Stomach smooth muscle (tissue), 2 donors: Measurements from ENCODE around the gene MPC2.
"Not testable (repeated sequence)": the region's sequence is repeated elsewhere in the genome, so short reads cannot be mapped to it uniquely, and the experiment has no call there.

Experiments
- H3K27ac ChIP-seq: one replicate; pipeline ENCODE4 v1.7.0; 2013; ENCODE audit warnings: mild to moderate bottlenecking, low read length, inconsistent platforms
- H3K27me3 ChIP-seq, 2 donors: one replicate each; pipeline ENCODE4 v1.7.0; 2013; ENCODE audit warnings: low read length in 2 of 2; ENCODE audit not compliant: insufficient read depth in 2 of 2, control insufficient read depth in 1 of 2
- H3K36me3 ChIP-seq, 2 donors: one replicate each; pipeline ENCODE4 v1.7.0; 2013; ENCODE audit warnings: low read length in 2 of 2; ENCODE audit not compliant: control insufficient read depth in 2 of 2, insufficient read depth in 2 of 2
- H3K4me1 ChIP-seq: one replicate; pipeline ENCODE4 v1.7.0; 2013; ENCODE audit warnings: low read length; ENCODE audit not compliant: control insufficient read depth, insufficient read depth
- H3K4me3 ChIP-seq, 2 donors: one replicate each; pipeline ENCODE4 v1.7.0; 2013; ENCODE audit warnings: low read length in 2 of 2
- H3K9ac ChIP-seq, 2 donors: one replicate each; pipeline ENCODE4 v1.7.0; 2013; ENCODE audit warnings: low read length in 2 of 2, mild to moderate bottlenecking in 1 of 2
- H3K9me3 ChIP-seq, 2 donors: one replicate each; pipeline ENCODE4 v1.7.0; 2013; ENCODE audit warnings: low read length in 2 of 2; ENCODE audit not compliant: control insufficient read depth in 2 of 2
- donor health status: healthy.
- donor health status: Pancreatic carcinoma.

MPC2 gene

DNA sequence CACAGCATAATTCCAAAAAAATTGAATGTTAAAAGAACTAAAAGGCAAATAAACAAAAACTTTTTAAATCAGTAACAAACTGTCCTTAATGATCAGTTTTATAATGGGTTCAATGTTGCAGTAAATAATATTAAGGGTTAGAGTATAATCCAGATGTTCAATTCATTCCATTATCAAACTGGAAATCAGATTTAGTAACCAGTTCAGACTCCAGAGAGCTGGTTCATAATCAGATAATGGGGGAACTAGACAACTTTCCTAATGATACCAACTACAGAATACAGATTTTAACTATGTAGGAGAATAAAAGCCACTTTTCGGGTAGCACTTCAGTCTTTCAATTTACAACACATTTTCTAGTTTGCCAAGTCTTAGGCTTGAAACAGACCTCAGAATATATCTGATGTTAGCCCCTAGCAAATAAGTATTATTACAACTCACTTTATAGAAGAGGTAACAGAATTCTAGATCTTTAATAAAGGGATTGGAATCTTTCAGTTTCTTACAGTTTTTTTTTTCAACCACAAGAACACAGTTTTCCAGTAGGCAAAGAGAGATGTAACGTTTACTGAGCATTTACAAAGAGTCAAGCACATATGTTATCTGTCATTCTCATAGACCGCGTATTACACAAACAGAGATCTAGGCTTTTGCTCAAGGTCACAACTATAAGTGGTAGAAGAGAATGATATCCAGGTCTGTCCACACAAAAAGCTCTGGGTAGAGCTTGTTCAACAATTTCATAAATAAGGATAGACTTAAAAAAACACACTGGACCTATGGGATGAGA lies 2.3 kb downstream of the MPC2 start:
- H3K4me3 ChIP-seq = peak overlapping the region; percentile 91 to 96
- peak overlapping the region; percentile 97 for H3K27ac ChIP-seq
- H3K4me1 ChIP-seq = peaks cover 6% of the 10 kb centered on the region
- H3K27me3 ChIP-seq = no peaks in the 10 kb centered on the region
- H3K9me3 ChIP-seq = no peaks in the 10 kb centered on the region
- no peaks in the 10 kb centered on the region for H3K36me3 ChIP-seq
- peak overlapping the region; percentile 95 to 97 for H3K9ac ChIP-seq

GRCh38 chr1:167933788-167934187 lies 3.1 kb downstream of the MPC2 start:
- peak overlapping the region; percentile 91 to 96 for H3K4me3 ChIP-seq
- H3K27ac ChIP-seq = no peak overlapping the region
- H3K4me1 ChIP-seq = peaks cover 6% of the 10 kb centered on the region
- H3K27me3 ChIP-seq = no peaks in the 10 kb centered on the region
- H3K9ac ChIP-seq = peak overlapping the region in 1 of 2 donors; percentile 95
- no peaks in the 10 kb centered on the region for H3K36me3 ChIP-seq
- H3K9me3 ChIP-seq = no peaks in the 10 kb centered on the region

DNA sequence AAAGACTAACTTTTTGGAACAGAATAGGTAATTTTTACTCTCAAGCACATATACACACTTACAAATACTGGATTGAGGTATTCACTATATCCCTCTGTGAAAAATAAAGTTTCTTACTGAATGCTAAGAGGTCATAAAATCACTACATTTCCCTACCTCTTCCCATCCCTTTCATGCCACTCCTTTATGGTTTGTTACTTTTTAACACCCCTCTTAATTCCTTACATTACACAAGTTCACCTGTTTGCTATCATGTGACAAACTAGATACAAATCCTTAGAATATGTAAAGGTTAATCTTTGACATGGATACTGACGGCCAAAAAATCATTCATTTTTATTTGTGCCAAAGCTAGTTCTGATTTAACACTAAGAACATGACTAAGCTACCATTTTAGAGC lies 7.1 kb downstream of the MPC2 start:
- no peaks in the 10 kb centered on the region for H3K36me3 ChIP-seq
- no peak overlapping the region for H3K4me3 ChIP-seq
- no peak overlapping the region for H3K9ac ChIP-seq
- no peaks in the 10 kb centered on the region for H3K9me3 ChIP-seq
- H3K27me3 ChIP-seq = no peaks in the 10 kb centered on the region
- no peak overlapping the region for H3K27ac ChIP-seq
- peaks cover 6% of the 10 kb centered on the region for H3K4me1 ChIP-seq

DNA sequence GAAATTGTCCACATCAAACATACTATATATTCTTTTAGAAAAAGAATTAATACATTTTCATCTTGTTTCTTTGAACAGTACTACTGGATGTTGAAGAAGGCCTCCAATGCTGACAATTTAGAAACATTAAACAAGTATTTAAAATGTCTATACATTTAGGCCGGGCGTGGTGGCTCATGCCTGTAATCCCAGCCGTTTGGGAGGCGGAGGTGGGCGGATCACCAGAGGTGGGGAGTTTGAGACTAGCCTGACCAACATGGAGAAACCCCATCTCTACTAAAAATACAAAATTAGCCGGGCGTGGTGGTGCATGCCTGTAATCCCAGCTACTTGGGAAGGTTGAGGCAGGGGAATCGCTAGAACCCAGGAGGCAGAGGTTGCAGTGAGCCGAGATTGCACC lies 8.0 kb downstream of the MPC2 start:
- H3K27me3 ChIP-seq, H3K36me3 ChIP-seq, H3K4me3 ChIP-seq, H3K9ac ChIP-seq, H3K9me3 ChIP-seq, H3K4me1 ChIP-seq, H3K27ac ChIP-seq: not testable (repeated sequence)

DNA sequence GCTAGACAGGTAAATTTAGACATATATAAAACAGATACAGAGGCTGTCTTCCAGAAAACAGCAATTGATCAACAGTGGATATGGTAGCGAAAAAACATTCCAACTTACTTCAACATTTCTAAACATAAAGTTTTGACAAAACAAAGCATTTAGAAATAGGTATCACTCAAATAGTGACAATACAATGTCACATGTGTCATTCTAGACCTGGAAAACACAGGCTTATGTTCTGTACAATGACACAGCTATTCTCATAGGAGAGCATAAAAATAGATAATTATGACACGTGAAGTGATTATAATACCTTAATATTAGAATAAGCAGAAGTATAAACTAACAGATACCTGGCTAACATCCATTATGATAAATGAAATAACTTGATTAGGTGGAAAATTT lies 8.4 kb downstream of the MPC2 start:
- Histone ChIP-seq H3K9ac (no peak overlapping the region), H3K36me3 (no peaks in the 10 kb centered on the region), H3K9me3 (no peaks in the 10 kb centered on the region), H3K27me3 (no peaks in the 10 kb centered on the region), H3K27ac (no peak overlapping the region), H3K4me1 (peaks cover 3% of the 10 kb centered on the region), H3K4me3 (no peak overlapping the region)

DNA sequence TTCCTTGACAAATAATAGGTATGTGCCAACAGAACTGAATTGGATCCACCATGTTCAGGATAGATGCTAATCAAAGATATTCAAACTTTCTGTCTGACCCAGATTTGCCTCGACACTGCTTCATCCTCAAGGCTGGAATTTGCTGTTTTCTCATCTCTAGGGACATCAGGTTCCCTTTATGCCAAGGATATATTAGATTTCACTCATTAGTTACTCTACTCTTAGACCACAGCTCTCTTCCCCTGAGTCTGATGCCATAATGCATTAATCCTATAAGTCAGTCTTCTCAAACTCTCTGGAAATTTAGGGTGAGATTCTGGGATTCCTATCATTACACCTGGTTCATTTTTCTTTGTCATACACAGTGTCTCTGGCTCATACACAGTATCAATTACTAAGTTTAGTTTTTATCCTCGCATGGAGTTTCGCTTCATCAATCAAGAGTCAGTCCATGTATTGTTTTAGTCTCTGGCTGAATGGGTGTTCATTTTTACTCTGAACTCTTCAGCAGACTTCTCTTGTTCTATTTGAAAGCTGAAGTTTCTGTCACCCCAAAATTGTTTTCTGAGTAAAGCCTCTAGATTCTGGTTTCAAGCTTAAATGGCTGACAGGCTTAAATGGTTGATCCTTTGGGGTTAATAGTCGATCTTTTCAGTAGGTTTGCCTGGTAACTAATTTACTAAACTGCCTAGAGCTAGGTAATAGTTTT lies 9.7 kb downstream of the MPC2 start:
- Histone ChIP-seq H3K4me3 (no peak overlapping the region), H3K27ac (no peak overlapping the region), H3K36me3 (no peaks in the 10 kb centered on the region)

DNA sequence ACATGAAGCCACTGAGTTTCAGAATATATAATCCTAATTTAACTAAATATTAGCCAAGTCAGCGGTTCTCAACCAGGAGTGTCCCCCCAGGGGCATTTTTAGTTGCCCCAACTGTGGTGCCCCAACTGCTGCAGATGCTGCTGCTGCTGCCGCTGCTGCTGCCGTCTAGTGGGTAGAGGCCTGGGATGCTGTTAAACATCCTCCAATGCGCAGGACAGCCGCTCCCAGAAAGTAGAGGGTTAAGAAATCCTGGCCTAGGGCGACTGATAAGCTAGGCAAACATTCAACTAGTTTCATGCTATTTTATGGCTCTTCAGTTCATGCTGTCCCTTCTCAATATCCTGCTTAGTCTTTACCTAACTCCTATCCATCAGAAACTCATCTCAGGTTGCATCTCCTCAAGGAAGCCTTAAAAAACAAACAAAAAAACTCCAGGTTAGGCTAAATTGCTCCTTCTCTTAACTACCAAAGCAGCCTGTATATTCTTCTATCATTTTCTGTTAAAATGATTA lies 10.3 kb downstream of the MPC2 start:
- Histone ChIP-seq H3K36me3 (no peaks in the 10 kb centered on the region), H3K9ac (no peak overlapping the region), H3K4me1 (peaks cover 3% of the 10 kb centered on the region), H3K27ac (no peak overlapping the region), H3K27me3 (no peaks in the 10 kb centered on the region), H3K4me3 (no peak overlapping the region), H3K9me3 (no peaks in the 10 kb centered on the region)

More for the DNA sequence above, 9.7 kb downstream of the MPC2 start:
- H3K27me3 ChIP-seq = no peaks in the 10 kb centered on the region
- peaks cover 3% of the 10 kb centered on the region for H3K4me1 ChIP-seq
- H3K9me3 ChIP-seq = no peaks in the 10 kb centered on the region
- no peak overlapping the region for H3K9ac ChIP-seq

- Histone ChIP-seq H3K9me3 (no peaks in the 10 kb centered on the region), H3K4me1 (no peaks in the 10 kb centered on the region), H3K27me3 (no peaks in the 10 kb centered on the region), H3K36me3 (no peaks in the 10 kb centered on the region), H3K4me3 (no peak overlapping the region), H3K9ac (no peak overlapping the region), H3K27ac (no peak overlapping the region)
Measured at GRCh38 chr1:167924543-167925231, 12.2 kb downstream of the MPC2 start.

GRCh38 chr1:167924102-167924501 lies 12.8 kb downstream of the MPC2 start:
- H3K27ac ChIP-seq = no peak overlapping the region
- H3K9me3 ChIP-seq = no peaks in the 10 kb centered on the region
- no peak overlapping the region for H3K4me3 ChIP-seq
- no peak overlapping the region for H3K9ac ChIP-seq
- H3K36me3 ChIP-seq = no peaks in the 10 kb centered on the region
- H3K4me1 ChIP-seq = no peaks in the 10 kb centered on the region
- H3K27me3 ChIP-seq = no peaks in the 10 kb centered on the region

GRCh38 chr1:167923324-167924056 lies 13.4 kb downstream of the MPC2 start:
- no peaks in the 10 kb centered on the region for H3K4me1 ChIP-seq
- no peaks in the 10 kb centered on the region for H3K36me3 ChIP-seq
- H3K27ac ChIP-seq = no peak overlapping the region
- no peak overlapping the region for H3K4me3 ChIP-seq
- H3K27me3 ChIP-seq = no peaks in the 10 kb centered on the region
- no peak overlapping the region for H3K9ac ChIP-seq
- H3K9me3 ChIP-seq = no peaks in the 10 kb centered on the region
